A549 (cell line): ENCODE data around the gene ATP1A4.
"Not testable (repeated sequence)": the region's sequence is repeated elsewhere in the genome, so short reads cannot be mapped to it uniquely, and the experiment has no call there.

ENCODE experiments used
- CTCF ChIP-seq: fragments of >200 bp; sonication (Bioruptor Twin); formaldehyde crosslinking; IDR thresholded peaks from 3 replicates; pipeline ENCODE4 v1.5.1; 2016
- EP300 ChIP-seq, 2 experiments: fragments of >200 bp; sonication (Bioruptor Twin); formaldehyde crosslinking; IDR thresholded peaks; 2 replicates in 1 of 2; 3 replicates in 1 of 2; pipeline ENCODE4 v1.6.1; 2016 to 2017
- POLR2A ChIP-seq: IDR thresholded peaks from 2 replicates; pipeline ENCODE4 v1.6.1; 2012; ENCODE audit warnings: mild to moderate bottlenecking, low read length
- TP53 ChIP-seq: fragments of 250-450 bp; sonication (Bioruptor Pico); IDR thresholded peaks from 2 replicates; pipeline ENCODE4 v1.5.0; 2021; ENCODE audit warnings: mild to moderate bottlenecking, moderate library complexity
- USF2 ChIP-seq: fragments of 450-650 bp; IDR thresholded peaks from 2 replicates; pipeline ENCODE4 v1.6.1; 2014; ENCODE audit warnings: antibody characterized with exemption

GRCh38 chr1:160111462-160111861 lies 39.9 kb upstream of the ATP1A4 start:
- not testable (repeated sequence) for TF ChIP-seq USF2; CTCF; EP300 (IDR thresholded peaks at IDR 0.05); POLR2A; TP53 (CRISPR knock-in tag)
